H1 (cell line): Measurements from ENCODE around the gene AGPAT2. TPM values are rescaled to one million over a fixed set of nuclear protein-coding genes. Genes with fewer than 3 reads are reported as not detected.

Experiments
- CTCF ChIA-PET: fragments of 300-600 bp; sonication (Branson Sonifier 250); formaldehyde crosslinking; loops from one replicate; lab custom pipeline; 2021; ENCODE audit not compliant: partially characterized antibody; lab: Charles Lee
- POLR2A ChIA-PET: fragments of 300-600 bp; sonication (Branson Sonifier 250); formaldehyde crosslinking; loops from one replicate; lab custom pipeline; 2021; ENCODE audit warnings: inconsistent platforms; ENCODE audit not compliant: partially characterized antibody; lab: Charles Lee
- DNase-seq, 2 experiments: peaks; one replicate each; pipeline versions ENCODE4 v3.0.0 to v3.0.0-alpha.2; 2010 to 2022; ENCODE audit warnings: low spot score in 2 of 2, low read depth in 1 of 2, mixed read lengths in 1 of 2
- FAIRE-seq: peaks from 2 replicates; lab custom pipeline; 2011; peaks lifted over from hg19 to GRCh38; lab: Jason Lieb, UNC
- H2AFZ ChIP-seq: 2 replicates; pipeline ENCODE4 v1.8.1; 2012; ENCODE audit warnings: low read length, inconsistent platforms
- H2AK5ac ChIP-seq: 2 replicates; pipeline ENCODE4 v1.6.1; 2013; ENCODE audit warnings: low read depth, low read length
- H2BK120ac ChIP-seq: replicated peaks from 2 replicates; pipeline ENCODE3; 2013; ENCODE audit warnings: low read depth, low read length, inconsistent platforms
- H2BK12ac ChIP-seq: 2 replicates; pipeline ENCODE4 v1.6.1; 2013; ENCODE audit warnings: low read depth, low read length
- H2BK15ac ChIP-seq: 2 replicates; pipeline ENCODE4 v1.6.1; 2013; ENCODE audit warnings: low read length
- H2BK20ac ChIP-seq: 2 replicates; pipeline ENCODE4 v1.6.1; 2013; ENCODE audit warnings: low read length
- H2BK5ac ChIP-seq: 2 replicates; pipeline ENCODE4 v1.6.1; 2013; ENCODE audit warnings: low read depth, low read length
- H3K14ac ChIP-seq: 2 replicates; pipeline ENCODE4 v1.6.1; 2013; ENCODE audit warnings: inconsistent platforms; ENCODE audit not compliant: insufficient read length
- H3K18ac ChIP-seq: 2 replicates; pipeline ENCODE4 v1.6.1; 2013; ENCODE audit warnings: low read length; ENCODE audit errors: extremely low read depth
- H3K23ac ChIP-seq: 2 replicates; pipeline ENCODE4 v1.6.1; 2013; ENCODE audit warnings: inconsistent platforms; ENCODE audit not compliant: insufficient read length
- H3K23me2 ChIP-seq: 2 replicates; pipeline ENCODE4 v1.6.1; 2013; ENCODE audit warnings: low read depth, low read length
- H3K27ac ChIP-seq: 2 replicates; pipeline ENCODE4 v1.6.1; 2011; ENCODE audit warnings: low read depth, low read length, inconsistent platforms
- H3K27me3 ChIP-seq, 4 experiments: replicated peaks in 1 of 4; 1 replicate in 1 of 4; 2 replicates in 3 of 4; pipeline versions ENCODE4 v1.6.1 to v1.8.1; 2011 to 2013; ENCODE audit warnings: low read length in 3 of 4, mild to moderate bottlenecking in 3 of 4, inconsistent platforms in 2 of 4, mixed read lengths in 2 of 4, moderate library complexity in 1 of 4; ENCODE audit not compliant: control insufficient read depth in 3 of 4, insufficient read depth in 3 of 4; ENCODE audit errors: extremely low read depth in 1 of 4
- H3K36me3 ChIP-seq, 4 experiments: 2 replicates each; pipeline versions ENCODE4 v1.6.1 to v1.8.1; 2011 to 2013; ENCODE audit warnings: mild to moderate bottlenecking in 4 of 4, low read length in 3 of 4, moderate library complexity in 2 of 4, control low read depth in 1 of 4, inconsistent platforms in 1 of 4; ENCODE audit not compliant: insufficient read depth in 4 of 4, control insufficient read depth in 2 of 4
- H3K4ac ChIP-seq: replicated peaks from 2 replicates; pipeline ENCODE3; 2013; ENCODE audit warnings: low read length, low read depth, mixed read lengths, inconsistent platforms; ENCODE audit not compliant: insufficient read length
- H3K4me1 ChIP-seq, 4 experiments: replicated peaks in 1 of 4; 1 replicate in 1 of 4; 2 replicates in 3 of 4; pipeline versions ENCODE4 v1.6.1 to v1.8.1; 2011 to 2013; ENCODE audit warnings: low read length in 3 of 4, inconsistent platforms in 2 of 4, mixed read lengths in 1 of 4; ENCODE audit not compliant: insufficient read depth in 4 of 4, control insufficient read depth in 3 of 4
- H3K4me2 ChIP-seq, 2 experiments: 2 replicates each; pipeline versions ENCODE4 v1.6.1 to v1.8.1; 2011 to 2013; ENCODE audit warnings: low read depth in 2 of 2, low read length in 2 of 2, control low read depth in 1 of 2, inconsistent platforms in 1 of 2, mild to moderate bottlenecking in 1 of 2; ENCODE audit not compliant: insufficient read depth in 1 of 2
- H3K4me3 ChIP-seq, 4 experiments: fragments of 200-600, 300-600 bp in 1 of 4; sonication (generic), shearing (Covaris generic), sonication (Bioruptor Twin) in 1 of 4; 2 replicates each; pipeline versions ENCODE4 v1.5.1 to v1.8.1; 2011 to 2016; ENCODE audit warnings: low read length in 4 of 4, low read depth in 3 of 4, control low read depth in 2 of 4, inconsistent platforms in 2 of 4, mild to moderate bottlenecking in 2 of 4, mixed read lengths in 1 of 4, moderate library complexity in 1 of 4; ENCODE audit not compliant: insufficient read depth in 2 of 4; ENCODE audit errors: extremely low read depth in 1 of 4
- H3K56ac ChIP-seq: replicated peaks from 2 replicates; pipeline ENCODE3; 2013; ENCODE audit warnings: low read depth, mild to moderate bottlenecking, mixed read lengths, low read length, inconsistent platforms; ENCODE audit not compliant: insufficient read length
- H3K79me1 ChIP-seq: 2 replicates; pipeline ENCODE4 v1.6.1; 2013; ENCODE audit warnings: low read depth, low read length, control low read depth
- H3K79me2 ChIP-seq, 2 experiments: 2 replicates each; pipeline versions ENCODE4 v1.6.1 to v1.8.1; 2012 to 2013; ENCODE audit warnings: low read length in 2 of 2, mild to moderate bottlenecking in 2 of 2, inconsistent platforms in 1 of 2; ENCODE audit not compliant: insufficient read depth in 2 of 2, control insufficient read depth in 1 of 2
- H3K9ac ChIP-seq, 4 experiments: replicated peaks in 1 of 4; 1 replicate in 1 of 4; 2 replicates in 3 of 4; pipeline versions ENCODE4 v1.6.1 to v1.8.1; 2011 to 2013; ENCODE audit warnings: low read depth in 3 of 4, low read length in 3 of 4, control low read depth in 2 of 4, mild to moderate bottlenecking in 2 of 4, moderate library complexity in 2 of 4, inconsistent platforms in 1 of 4; ENCODE audit errors: extremely low read depth in 1 of 4
- H3K9me3 ChIP-seq, 2 experiments: 2 replicates each; pipeline versions ENCODE4 v1.6.1 to v1.8.1; 2012 to 2013; ENCODE audit warnings: mild to moderate bottlenecking in 2 of 2, moderate library complexity in 2 of 2, control low read depth in 1 of 2, inconsistent platforms in 1 of 2, low read depth in 1 of 2, low read length in 1 of 2, mixed read lengths in 1 of 2; ENCODE audit not compliant: insufficient read depth in 2 of 2
- H4K20me1 ChIP-seq, 2 experiments: replicated peaks in 1 of 2; 2 replicates each; pipeline versions ENCODE3 to v1.8.1; 2011 to 2013; ENCODE audit warnings: inconsistent platforms in 2 of 2, low read length in 2 of 2, mild to moderate bottlenecking in 1 of 2; ENCODE audit not compliant: insufficient read depth in 2 of 2, control insufficient read depth in 1 of 2
- H4K5ac ChIP-seq: 2 replicates; pipeline ENCODE4 v1.6.1; 2013; ENCODE audit warnings: low read length, low read depth, mixed read lengths, inconsistent platforms; ENCODE audit not compliant: insufficient read length
- H4K8ac ChIP-seq: 2 replicates; pipeline ENCODE4 v1.8.0; 2013; ENCODE audit warnings: mild to moderate bottlenecking, moderate library complexity, low read length, inconsistent platforms; ENCODE audit not compliant: insufficient read depth; ENCODE audit errors: extremely low read depth
- H4K91ac ChIP-seq: replicated peaks from 2 replicates; pipeline ENCODE3; 2013; ENCODE audit warnings: low read length, mixed read lengths, inconsistent platforms; ENCODE audit not compliant: insufficient read length
- CTBP2 ChIP-seq: IDR thresholded peaks from 2 replicates; pipeline ENCODE4 v1.7.0; 2011; ENCODE audit warnings: borderline replicate concordance, mild to moderate bottlenecking, moderate library complexity, mixed read lengths, low read length; ENCODE audit not compliant: insufficient read depth, insufficient read length
- KDM1A ChIP-seq: fragments of 200-600, 300-600 bp; sonication (generic); IDR thresholded peaks from 2 replicates; pipeline ENCODE4 v1.7.1; 2016; ENCODE audit warnings: mild to moderate bottlenecking, low read length, borderline replicate concordance
- POLR2AphosphoS5 ChIP-seq: IDR thresholded peaks from 2 replicates; pipeline ENCODE4 v1.6.1; 2011; ENCODE audit warnings: low read depth, low read length
- RAD21 ChIP-seq, 2 experiments: IDR thresholded peaks in 1 of 2; conservative IDR thresholded peaks in 1 of 2; 2 replicates each; pipeline ENCODE4 v1.6.1; 2011; ENCODE audit warnings: low read depth in 2 of 2, low read length in 2 of 2, improper control_type of control experiment in 1 of 2, inconsistent platforms in 1 of 2, mild to moderate bottlenecking in 1 of 2, moderate library complexity in 1 of 2
- YY1 ChIP-seq: IDR thresholded peaks from 2 replicates; pipeline ENCODE4 v1.6.1; 2011; ENCODE audit warnings: low read depth, mild to moderate bottlenecking, low read length
- WGBS, 2 experiments: shearing (Covaris generic) in 1 of 2; methylation state at CpG; one replicate each; pipeline versions ENCODE4 v1.1.6 to v1.1.7; 2013 to 2015; ENCODE audit warnings: low lambda C conversion rate in 2 of 2, mixed read lengths in 2 of 2, inconsistent platforms in 1 of 2, low coverage in 1 of 2, missing lambda C conversion rate in 1 of 2; ENCODE audit not compliant: insufficient replicate concordance in 2 of 2, insufficient coverage in 1 of 2, insufficient read length in 1 of 2; ENCODE audit errors: extremely low coverage in 1 of 2, missing lambda C conversion rate in 1 of 2; 5-methylcytosine and 5-hydroxymethylcytosine counted together
- polyA plus RNA-seq, 7 experiments: library from polyadenylated mRNA; depleted of rRNA in 3 of 7; stranded (reverse) in 5 of 7; unstranded in 2 of 7; fragments of >200 nt in 5 of 7; fragments of 200-250 nt in 2 of 7; gene quantifications; 1 replicate in 5 of 7; 2 replicates in 1 of 7; 4 replicates in 1 of 7; pipeline versions ENCODE4 v1.2.1 to v1.2.3, GENCODE V29; 2011 to 2013; ENCODE audit warnings: missing spikeins in 2 of 7, mixed read lengths in 2 of 7
- total RNA-seq: library from RNA; stranded (reverse); fragmentation: NEBNext Ultra II Directional; extraction: Animal tissue kit (Norgen Biotek cat#: 25700); gene quantifications from 2 replicates; pipeline ENCODE4 v1.2.1, GENCODE V29; 2021

Gene AGPAT2
- total and polyA plus RNA-seq, 2 of the 8 experiments (the other 6 are each of a cell fraction or from before 2014, with no cell fraction given): 31.6 to 37.6 TPM

DNA sequence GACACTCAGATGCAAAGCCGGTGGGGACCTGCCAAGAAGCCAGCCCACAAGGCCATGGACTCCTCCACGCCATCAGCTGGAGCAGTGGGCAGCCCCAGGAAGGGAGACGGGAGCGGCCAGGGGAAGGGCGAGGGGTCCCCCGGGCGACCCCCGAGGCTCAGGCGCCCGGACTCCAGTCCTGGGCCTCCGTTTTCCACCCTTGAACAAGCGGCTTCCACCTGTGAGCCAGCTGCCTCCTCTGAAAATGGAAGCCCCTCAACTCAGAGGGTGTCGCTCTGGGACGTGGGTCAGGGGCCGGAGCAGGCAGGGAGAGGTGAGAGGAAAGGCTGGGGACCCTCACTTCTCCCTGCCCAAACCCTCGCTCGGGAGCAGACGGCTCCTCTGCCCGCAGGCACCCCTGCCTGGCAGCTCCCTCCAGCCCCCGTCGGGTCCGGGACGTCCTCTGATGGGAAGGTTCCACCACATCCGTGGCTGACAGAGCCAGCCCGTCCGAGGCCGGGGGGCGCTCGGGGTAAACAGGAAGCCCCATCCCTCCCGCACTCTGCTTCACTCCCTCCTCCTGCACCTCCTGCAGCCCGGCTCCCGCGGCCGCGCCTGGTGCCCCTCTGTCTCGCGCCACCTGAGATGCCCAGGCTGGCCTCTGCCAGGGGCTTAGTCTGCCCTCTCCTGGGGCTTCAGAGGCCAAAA, 28.3 kb downstream of the AGPAT2 start:
- no peaks in the 10 kb centered on the region for H3K4me1 ChIP-seq
- no peak overlapping the region for H2BK15ac ChIP-seq
- H3K4me2 ChIP-seq: no peak overlapping the region
- H3K27me3 ChIP-seq: no peaks in the 10 kb centered on the region; a peak in 1 of 7 replicates
- H4K8ac ChIP-seq: peak overlapping the region; percentile 51
- no peak overlapping the region for H3K9ac ChIP-seq
- no peak overlapping the region for H4K5ac ChIP-seq
- no peak overlapping the region for H3K27ac ChIP-seq
- no peak overlapping the region for H3K14ac ChIP-seq
- H3K4me3 ChIP-seq: no peak overlapping the region
- FAIRE-seq (no peak), DNase-seq (peak in 1 of 2 experiments; percentile 52)
- no peaks in the 10 kb centered on the region for H3K79me1 ChIP-seq
- H2BK20ac ChIP-seq: no peak overlapping the region
- WGBS, 2 experiments: 79% methylated on average over 19 of the region's 37 CpGs; no CpG with 5 or more reads in 1 of the 2 experiments
- no peak overlapping the region for H4K91ac ChIP-seq
- no peaks in the 10 kb centered on the region for H3K23me2 ChIP-seq
- H3K18ac ChIP-seq: no peak overlapping the region
- no peak overlapping the region for H2BK120ac ChIP-seq
- ChIA-PET POLR2A (interaction anchor here (0.8 to 1.4 kb wide), 4 partner anchors 10 to 258 kb away, joined by 3 to 4 read pairs (median 3); no protein-coding TSS in a partner anchor), CTCF (interaction anchor here (1.1 to 2.2 kb wide), 6 partner anchors 10 to 171 kb away, joined by 3 to 5 read pairs (median 3); no protein-coding TSS in a partner anchor)
- H2BK12ac ChIP-seq: no peak overlapping the region
- no peak overlapping the region for H3K56ac ChIP-seq
- peaks cover 0 to 1% of the 10 kb centered on the region in 2 experiments for H4K20me1 ChIP-seq
- H3K79me2 ChIP-seq: no peaks in the 10 kb centered on the region
- no peak overlapping the region for H2AK5ac ChIP-seq
- H3K23ac ChIP-seq: no peak overlapping the region
- H2BK5ac ChIP-seq: no peak overlapping the region
- H3K9me3 ChIP-seq: no peaks in the 10 kb centered on the region
- no peak overlapping the region for H2AFZ ChIP-seq
- TF ChIP-seq YY1: no peak
- TF ChIP-seq POLR2AphosphoS5: no peak
- TF ChIP-seq RAD21 (IDR thresholded peaks at IDR 0.05 in 1 of 2, conservative IDR thresholded peaks at IDR 0.05 in 1 of 2; ENCODE audit: low read depth in 2 of 2, low read length in 2 of 2): no peak
- no peak for TF ChIP-seq CTBP2
- no peak for TF ChIP-seq KDM1A
- no peaks in the 10 kb centered on the region for H3K36me3 ChIP-seq
- H3K4ac ChIP-seq: no peak overlapping the region
